Measurements from ENCODE around the gene RAB28. TPM values are rescaled to one million over a fixed set of nuclear protein-coding genes. Genes with fewer than 3 reads are reported as not detected.

The RAB28 gene
- total and polyA plus RNA-seq, 7 donors: 5.1 to 9.0 (median 6.3) TPM

DNA sequence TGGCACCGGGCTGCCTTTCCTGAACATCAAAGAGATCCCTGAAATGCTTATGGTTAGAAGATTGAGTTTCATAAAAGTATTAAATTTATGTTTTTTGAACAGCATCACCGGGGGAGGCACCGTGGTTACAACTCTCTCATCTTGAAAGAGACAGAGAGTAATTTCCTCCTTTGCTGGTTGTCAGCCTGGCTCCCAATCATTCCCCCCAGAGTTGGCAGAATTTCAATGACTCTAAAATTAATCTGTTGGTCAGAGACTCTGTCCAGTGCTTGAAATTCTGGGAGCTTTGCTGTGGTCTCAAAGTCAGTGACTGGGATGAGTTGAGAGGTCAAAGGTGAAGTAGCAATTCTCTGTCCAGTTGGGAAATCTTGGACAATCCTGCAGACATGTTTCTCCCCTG lies 135.9 kb downstream of the RAB28 start:
- no peaks in the 10 kb centered on the region for H3K27me3 ChIP-seq (ENCODE audit: insufficient read depth in 3 of 3, low read length in 2 of 3)
- no peaks in the 10 kb centered on the region for H3K4me1 ChIP-seq
- WGBS, 3 donors: 71 to 81% (median 80%) methylated on average over 3 of the region's 3 CpGs
- intact Hi-C loops (cut with DNase I): no loop called here
- ATAC-seq: no peak
- TF ChIP-seq, protein P1, sequence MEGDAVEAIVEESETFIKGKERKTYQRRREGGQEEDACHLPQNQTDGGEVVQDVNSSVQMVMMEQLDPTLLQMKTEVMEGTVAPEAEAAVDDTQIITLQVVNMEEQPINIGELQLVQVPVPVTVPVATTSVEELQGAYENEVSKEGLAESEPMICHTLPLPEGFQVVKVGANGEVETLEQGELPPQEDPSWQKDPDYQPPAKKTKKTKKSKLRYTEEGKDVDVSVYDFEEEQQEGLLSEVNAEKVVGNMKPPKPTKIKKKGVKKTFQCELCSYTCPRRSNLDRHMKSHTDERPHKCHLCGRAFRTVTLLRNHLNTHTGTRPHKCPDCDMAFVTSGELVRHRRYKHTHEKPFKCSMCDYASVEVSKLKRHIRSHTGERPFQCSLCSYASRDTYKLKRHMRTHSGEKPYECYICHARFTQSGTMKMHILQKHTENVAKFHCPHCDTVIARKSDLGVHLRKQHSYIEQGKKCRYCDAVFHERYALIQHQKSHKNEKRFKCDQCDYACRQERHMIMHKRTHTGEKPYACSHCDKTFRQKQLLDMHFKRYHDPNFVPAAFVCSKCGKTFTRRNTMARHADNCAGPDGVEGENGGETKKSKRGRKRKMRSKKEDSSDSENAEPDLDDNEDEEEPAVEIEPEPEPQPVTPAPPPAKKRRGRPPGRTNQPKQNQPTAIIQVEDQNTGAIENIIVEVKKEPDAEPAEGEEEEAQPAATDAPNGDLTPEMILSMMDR (IDR thresholded peaks at IDR 0.05): no peak
- H3K9me3 ChIP-seq: no peaks in the 10 kb centered on the region
- no peak overlapping the region for H3K4me3 ChIP-seq
- no peak for DNase-seq
- no peaks in the 10 kb centered on the region for H3K36me3 ChIP-seq (ENCODE audit: insufficient read depth in 1 of 2, low read depth in 1 of 2)
- H3K27ac ChIP-seq: no peak overlapping the region

DNA sequence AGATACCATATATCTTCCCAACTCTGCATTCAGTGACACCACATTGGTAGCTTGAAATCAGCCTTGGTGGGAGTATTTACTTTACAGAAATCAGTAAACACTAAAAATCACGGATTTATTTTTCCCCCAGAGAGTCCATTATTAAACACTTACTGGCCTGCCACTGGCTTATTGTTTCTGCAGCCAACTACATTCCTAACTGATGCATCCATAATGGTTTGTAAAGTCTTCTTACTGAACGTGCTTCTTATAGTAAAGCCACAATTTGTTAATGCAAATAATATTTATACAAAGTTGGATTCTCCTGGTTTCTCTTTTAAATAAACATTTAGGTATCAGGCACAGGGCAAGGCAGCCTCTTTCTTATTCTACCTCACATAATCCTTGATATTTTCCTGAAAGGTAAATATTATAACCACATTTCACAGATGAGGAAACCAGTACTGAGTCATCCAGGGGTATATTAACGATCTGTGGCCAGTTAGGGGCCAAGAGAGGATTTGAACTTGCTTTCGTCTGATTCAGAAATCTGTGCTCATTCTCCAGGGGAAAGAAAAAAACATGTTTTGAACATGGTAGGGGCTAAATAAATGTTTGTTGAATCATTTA lies 136.5 kb downstream of the RAB28 start:
- intact Hi-C loops (cut with DNase I): no loop called here
- Histone ChIP-seq H3K27me3 (ENCODE audit: insufficient read depth in 3 of 3, low read length in 2 of 3) (no peaks in the 10 kb centered on the region), H3K27ac (no peak overlapping the region), H3K4me3 (no peak overlapping the region), H3K36me3 (ENCODE audit: insufficient read depth in 1 of 2, low read depth in 1 of 2) (no peaks in the 10 kb centered on the region), H3K9me3 (no peaks in the 10 kb centered on the region), H3K4me1 (no peaks in the 10 kb centered on the region)
- ATAC-seq (no peak), DNase-seq (no peak)
- 79 to 83% (median 81%) methylated on average over 4 of the region's 4 CpGs for WGBS, 3 donors
- TF ChIP-seq, protein P1 (IDR thresholded peaks at IDR 0.05): no peak

DNA sequence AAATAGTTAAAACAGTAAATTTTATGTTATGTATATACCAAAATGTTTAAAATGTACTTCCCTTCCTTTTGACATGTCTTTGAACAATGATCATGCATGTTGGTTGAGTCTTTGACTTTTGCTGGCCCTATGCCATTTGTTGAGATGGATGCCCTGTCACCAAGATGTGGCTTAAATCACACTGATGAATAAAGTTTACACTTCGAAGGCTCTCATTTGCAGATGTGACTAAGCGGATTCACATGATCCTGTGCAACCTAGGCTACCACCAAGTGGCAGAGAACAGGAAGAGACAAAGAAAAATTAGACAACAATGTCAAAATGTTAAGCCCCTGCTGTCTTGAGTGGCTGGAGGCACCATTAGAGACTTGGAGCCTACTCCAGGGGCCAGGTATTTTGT lies 139.9 kb downstream of the RAB28 start:
- H3K36me3 ChIP-seq (ENCODE audit: insufficient read depth in 1 of 2, low read depth in 1 of 2): no peaks in the 10 kb centered on the region
- no peak overlapping the region for H3K27ac ChIP-seq
- H3K4me3 ChIP-seq: no peak overlapping the region
- no peak for DNase-seq
- TF ChIP-seq, protein P1 (IDR thresholded peaks at IDR 0.05): no peak
- H3K4me1 ChIP-seq: no peaks in the 10 kb centered on the region
- 82 to 92% (median 87%) methylated on average over 2 of the region's 2 CpGs for WGBS, 3 donors
- no peaks in the 10 kb centered on the region for H3K27me3 ChIP-seq (ENCODE audit: insufficient read depth in 3 of 3, low read length in 2 of 3)
- intact Hi-C loops (cut with DNase I): no loop called here
- ATAC-seq: no peak
- no peaks in the 10 kb centered on the region for H3K9me3 ChIP-seq

DNA sequence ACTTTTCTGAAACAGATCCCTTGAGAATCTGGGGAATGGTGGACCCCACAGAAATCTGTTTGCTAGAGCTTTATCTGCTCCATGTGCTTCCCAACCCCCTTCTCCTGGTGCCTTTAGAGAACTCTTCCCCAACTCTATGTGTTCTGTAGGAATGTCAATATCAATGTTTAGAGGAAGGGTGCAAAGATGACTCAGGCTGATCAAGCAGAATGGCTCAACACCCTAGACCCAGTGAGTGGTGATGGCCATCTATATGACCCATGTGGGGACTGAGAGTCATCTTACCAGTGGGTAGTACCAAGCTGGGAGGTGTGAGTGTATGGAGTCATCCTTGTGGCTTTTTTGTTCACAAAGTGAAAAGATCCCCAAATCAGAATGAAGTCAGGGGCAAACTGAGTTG lies 143.5 kb downstream of the RAB28 start:
- intact Hi-C loops (cut with DNase I): no loop called here
- no peaks in the 10 kb centered on the region for H3K36me3 ChIP-seq (ENCODE audit: insufficient read depth in 1 of 2, low read depth in 1 of 2)

More for the DNA sequence above, 143.5 kb downstream of the RAB28 start:
- H3K4me3 ChIP-seq: no peak overlapping the region
- H3K9me3 ChIP-seq: no peaks in the 10 kb centered on the region
- H3K27me3 ChIP-seq (ENCODE audit: insufficient read depth in 3 of 3, low read length in 2 of 3): no peaks in the 10 kb centered on the region
- H3K27ac ChIP-seq: no peak overlapping the region
- TF ChIP-seq, protein P1 (IDR thresholded peaks at IDR 0.05): no peak
- no peak for ATAC-seq
- DNase-seq: no peak
- no peaks in the 10 kb centered on the region for H3K4me1 ChIP-seq

Data from psoas muscle (tissue), 8 donors.